ENCODE results near the gene FMOD. TPM values are rescaled to one million over a fixed set of nuclear protein-coding genes. Genes with fewer than 3 reads are reported as not detected.
A peak's percentile ranks its signal among the peaks of the same experiment; 100 is the strongest.

FMOD gene
- total RNA-seq, 1 experiment from 2014 or later: not detected

DNA sequence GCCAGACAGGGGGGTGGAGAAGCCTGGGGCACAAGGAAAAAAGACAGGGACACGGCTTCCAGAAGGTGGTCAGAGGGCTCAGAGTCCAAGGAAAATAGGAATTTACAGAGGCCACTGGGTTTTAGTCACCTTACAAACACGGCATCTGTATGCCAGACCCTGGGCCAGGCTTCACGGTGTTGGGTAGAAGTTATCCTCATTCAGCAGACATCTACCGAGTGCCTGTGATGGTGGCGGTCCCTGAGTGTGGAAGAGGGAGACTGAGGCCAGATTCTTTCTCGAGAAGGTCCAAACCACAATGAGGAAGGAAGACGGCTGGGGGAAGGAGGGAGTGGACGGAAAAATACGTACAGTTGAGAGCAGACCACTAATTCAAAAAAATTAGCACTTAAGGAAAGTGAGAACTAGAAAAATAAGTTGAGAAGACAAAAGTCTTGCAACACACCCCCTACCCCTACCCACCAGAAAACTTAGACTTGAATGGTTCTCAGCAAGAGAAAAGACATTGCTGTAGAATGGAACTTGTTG, 46.5 kb downstream of the FMOD start:
- CTCF ChIA-PET: interaction anchor here (0.6 kb wide), 1 partner anchor 1757 kb away, joined by 14 read pairs; no protein-coding TSS in a partner anchor
- H3K4me3 ChIP-seq (ENCODE audit: low read length): peak overlapping the region; percentile 85

DNA sequence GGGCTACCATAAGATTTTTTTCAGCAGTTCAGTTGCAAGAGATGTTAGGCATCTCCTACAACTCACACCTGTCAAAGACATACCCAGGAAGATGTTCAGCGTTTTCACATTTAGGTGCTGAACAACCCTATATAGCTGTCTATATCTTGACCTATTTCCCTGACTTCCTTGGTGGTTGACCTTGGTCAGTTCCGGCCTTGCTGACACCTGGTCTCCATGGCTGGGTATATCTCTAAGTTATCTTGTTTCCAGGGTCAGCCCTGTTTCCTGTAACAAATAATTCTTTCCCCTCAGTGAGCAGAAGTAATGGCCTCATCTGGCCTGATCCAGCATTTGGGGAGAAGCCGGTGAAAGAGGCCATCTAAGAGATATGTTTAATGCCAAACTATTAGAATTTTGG, 48.0 kb downstream of the FMOD start:
- Histone ChIP-seq H3K9me2 (replicated peaks; ENCODE audit: low read length) (no peaks in the 10 kb centered on the region), H3F3A (ENCODE audit: low read length, unreplicated experiment) (no peaks in the 10 kb centered on the region), H3K9me3 (ENCODE audit: low read length) (no peaks in the 10 kb centered on the region), H2AFZ (ENCODE audit: low read length) (no peak overlapping the region), H4K20me1 (ENCODE audit: low read length) (no peaks in the 10 kb centered on the region), H3K79me2 (ENCODE audit: low read length) (no peaks in the 10 kb centered on the region), H3K4me3 (ENCODE audit: low read length) (no peak overlapping the region), H3K27me3 (ENCODE audit: low read length) (peaks cover 25% of the 10 kb centered on the region; the same call in 1 of the 2 replicates), H3K4me2 (ENCODE audit: low read length) (no peak overlapping the region), H3K9ac (ENCODE audit: low read length) (no peak overlapping the region), H3K4me1 (ENCODE audit: insufficient read depth, low read length) (peaks cover 15% of the 10 kb centered on the region), H3K27ac (ENCODE audit: low read length) (no peak overlapping the region), H3K36me3 (ENCODE audit: low read depth, low read length) (no peaks in the 10 kb centered on the region)
- no peak for TF ChIP-seq EZH2phosphoT487 (IDR thresholded peaks at IDR 0.05; ENCODE audit: borderline replicate concordance, low read length)
- no TSS peak for BruUV-seq (replicated peaks)
- intact Hi-C loops (cut with micrococcal nuclease): no loop called here
- DNase-seq (no peak), ATAC-seq (no peak)
- CTCF ChIA-PET: no interaction called here
- POLR2A ChIA-PET (ENCODE audit: unreplicated experiment): no interaction called here

More for the DNA sequence above, 46.5 kb downstream of the FMOD start:
- Histone ChIP-seq H3K36me3 (ENCODE audit: low read depth, low read length) (no peaks in the 10 kb centered on the region), H3K9me2 (replicated peaks; ENCODE audit: low read length) (no peaks in the 10 kb centered on the region), H3K4me1 (ENCODE audit: insufficient read depth, low read length) (peaks cover 15% of the 10 kb centered on the region), H3F3A (ENCODE audit: low read length, unreplicated experiment) (no peaks in the 10 kb centered on the region), H3K4me2 (ENCODE audit: low read length) (peak overlapping the region; percentile 97), H3K79me2 (ENCODE audit: low read length) (no peaks in the 10 kb centered on the region), H3K27me3 (ENCODE audit: low read length) (peaks cover 15% of the 10 kb centered on the region; the same call in 1 of the 2 replicates), H4K20me1 (ENCODE audit: low read length) (no peaks in the 10 kb centered on the region), H2AFZ (ENCODE audit: low read length) (peak overlapping the region; percentile 97), H3K9me3 (ENCODE audit: low read length) (no peaks in the 10 kb centered on the region), H3K27ac (ENCODE audit: low read length) (no peak overlapping the region), H3K9ac (ENCODE audit: low read length) (peak overlapping the region; percentile 64)
- no TSS peak for BruUV-seq (replicated peaks)
- TF ChIP-seq EZH2phosphoT487 (IDR thresholded peaks at IDR 0.05; ENCODE audit: borderline replicate concordance, low read length): no peak
- TF ChIP-seq, protein P1, sequence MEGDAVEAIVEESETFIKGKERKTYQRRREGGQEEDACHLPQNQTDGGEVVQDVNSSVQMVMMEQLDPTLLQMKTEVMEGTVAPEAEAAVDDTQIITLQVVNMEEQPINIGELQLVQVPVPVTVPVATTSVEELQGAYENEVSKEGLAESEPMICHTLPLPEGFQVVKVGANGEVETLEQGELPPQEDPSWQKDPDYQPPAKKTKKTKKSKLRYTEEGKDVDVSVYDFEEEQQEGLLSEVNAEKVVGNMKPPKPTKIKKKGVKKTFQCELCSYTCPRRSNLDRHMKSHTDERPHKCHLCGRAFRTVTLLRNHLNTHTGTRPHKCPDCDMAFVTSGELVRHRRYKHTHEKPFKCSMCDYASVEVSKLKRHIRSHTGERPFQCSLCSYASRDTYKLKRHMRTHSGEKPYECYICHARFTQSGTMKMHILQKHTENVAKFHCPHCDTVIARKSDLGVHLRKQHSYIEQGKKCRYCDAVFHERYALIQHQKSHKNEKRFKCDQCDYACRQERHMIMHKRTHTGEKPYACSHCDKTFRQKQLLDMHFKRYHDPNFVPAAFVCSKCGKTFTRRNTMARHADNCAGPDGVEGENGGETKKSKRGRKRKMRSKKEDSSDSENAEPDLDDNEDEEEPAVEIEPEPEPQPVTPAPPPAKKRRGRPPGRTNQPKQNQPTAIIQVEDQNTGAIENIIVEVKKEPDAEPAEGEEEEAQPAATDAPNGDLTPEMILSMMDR (conservative IDR thresholded peaks at IDR 0.05; ENCODE audit: low read depth, low read length): no peak
- ATAC-seq (no peak), DNase-seq (no peak)
- POLR2A ChIA-PET (ENCODE audit: unreplicated experiment): no interaction called here
- intact Hi-C loops (cut with micrococcal nuclease): no loop called here

DNA sequence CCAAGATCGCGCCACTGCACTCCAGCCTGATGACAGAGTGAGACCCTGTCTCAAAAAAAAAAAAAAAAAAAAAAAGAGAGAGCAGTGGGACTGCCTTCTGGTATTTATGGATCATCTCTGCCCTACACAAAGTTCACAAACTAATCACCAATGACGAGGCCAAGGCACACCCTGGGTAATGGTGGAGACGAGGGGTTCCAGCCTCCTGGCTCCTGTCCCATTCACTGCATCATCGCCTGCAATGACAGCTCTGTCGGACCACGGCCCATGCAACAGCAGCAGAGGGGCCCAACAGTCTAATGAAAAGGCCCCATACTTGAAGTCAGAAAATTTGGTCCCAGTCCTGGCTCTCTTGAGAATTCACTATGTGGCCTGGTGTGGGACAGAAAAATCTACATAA, 48.5 kb downstream of the FMOD start:
- H3K4me3 ChIP-seq (ENCODE audit: low read length): no peak overlapping the region
- H3K9ac ChIP-seq (ENCODE audit: low read length): no peak overlapping the region
- no peaks in the 10 kb centered on the region for H3K9me2 ChIP-seq (replicated peaks; ENCODE audit: low read length)
- DNase-seq: no peak
- peaks cover 25% of the 10 kb centered on the region; the same call in 1 of the 2 replicates for H3K27me3 ChIP-seq (ENCODE audit: low read length)
- peaks cover 15% of the 10 kb centered on the region for H3K4me1 ChIP-seq (ENCODE audit: insufficient read depth, low read length)
- ChIA-PET POLR2A (ENCODE audit: unreplicated experiment) (no interaction called here), CTCF (no interaction called here)
- no peaks in the 10 kb centered on the region for H3K36me3 ChIP-seq (ENCODE audit: low read depth, low read length)
- H3K27ac ChIP-seq (ENCODE audit: low read length): no peak overlapping the region
- H3K4me2 ChIP-seq (ENCODE audit: low read length): no peak overlapping the region
- H3K79me2 ChIP-seq (ENCODE audit: low read length): no peaks in the 10 kb centered on the region
- TF ChIP-seq, protein P1 (conservative IDR thresholded peaks at IDR 0.05; ENCODE audit: low read depth, low read length): no peak
- TF ChIP-seq EZH2phosphoT487 (IDR thresholded peaks at IDR 0.05; ENCODE audit: borderline replicate concordance, low read length) (no peak), EZH2 (IDR thresholded peaks at IDR 0.05; ENCODE audit: low read length, unreplicated experiment) (no peak)
- H3K9me3 ChIP-seq (ENCODE audit: low read length): no peaks in the 10 kb centered on the region
- no peak overlapping the region for H2AFZ ChIP-seq (ENCODE audit: low read length)
- intact Hi-C loops (cut with micrococcal nuclease): no loop called here
- BruUV-seq (replicated peaks): no TSS peak
- ATAC-seq: no peak
- no peaks in the 10 kb centered on the region for H4K20me1 ChIP-seq (ENCODE audit: low read length)
- no peaks in the 10 kb centered on the region for H3F3A ChIP-seq (ENCODE audit: low read length, unreplicated experiment)
